CD4-positive, alpha-beta T cell treated with Interleukin-15 for 4 hours (primary cell): ENCODE data around the gene WNT7B.

Experiments
- DNase-seq: peaks from one replicate; pipeline ENCODE4 v3.0.0-alpha.2; 2020; ENCODE audit warnings: low spot score

Gene WNT7B

DNA sequence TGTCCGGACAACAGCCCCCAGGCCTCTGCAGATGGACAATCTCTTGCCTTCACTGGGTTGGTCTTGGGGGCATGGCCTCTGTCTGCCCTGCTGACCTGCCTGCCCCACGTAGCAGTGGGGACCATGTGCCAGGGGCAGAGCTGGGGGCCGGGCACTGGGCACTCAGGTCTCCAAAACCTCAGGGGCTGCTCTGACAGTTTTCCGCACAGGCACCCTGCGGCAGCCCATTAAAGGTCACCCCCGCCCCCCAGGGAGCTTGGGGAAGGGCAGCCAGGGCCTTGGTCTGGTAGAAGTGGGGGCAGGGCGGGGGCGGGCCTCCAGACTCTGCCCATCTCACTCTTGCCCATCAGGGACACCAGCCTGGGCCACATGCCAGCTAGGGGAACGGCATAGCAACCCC, 49.9 kb downstream of the WNT7B start:
- DNase-seq, result no peak

DNA sequence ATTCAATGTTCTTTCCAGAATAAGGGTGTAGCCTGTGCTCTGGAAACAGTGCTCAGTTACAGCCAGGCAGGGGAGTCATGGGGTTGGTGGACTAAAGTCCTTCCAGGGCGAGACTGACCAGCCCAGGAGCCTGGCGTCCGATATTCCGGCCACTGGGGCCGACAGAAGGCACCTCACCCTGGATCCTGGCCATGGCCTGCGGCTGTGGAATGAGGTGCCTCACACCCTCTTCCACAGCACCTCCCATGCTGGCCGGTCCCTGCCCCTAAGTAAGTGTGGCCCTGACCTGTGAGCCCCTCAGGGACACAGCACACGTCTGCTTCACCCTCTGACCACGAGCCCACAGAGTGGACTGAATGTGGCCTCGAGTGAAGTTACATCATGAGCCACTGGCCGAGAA, 50.5 kb downstream of the WNT7B start:
- no peak for DNase-seq

DNA sequence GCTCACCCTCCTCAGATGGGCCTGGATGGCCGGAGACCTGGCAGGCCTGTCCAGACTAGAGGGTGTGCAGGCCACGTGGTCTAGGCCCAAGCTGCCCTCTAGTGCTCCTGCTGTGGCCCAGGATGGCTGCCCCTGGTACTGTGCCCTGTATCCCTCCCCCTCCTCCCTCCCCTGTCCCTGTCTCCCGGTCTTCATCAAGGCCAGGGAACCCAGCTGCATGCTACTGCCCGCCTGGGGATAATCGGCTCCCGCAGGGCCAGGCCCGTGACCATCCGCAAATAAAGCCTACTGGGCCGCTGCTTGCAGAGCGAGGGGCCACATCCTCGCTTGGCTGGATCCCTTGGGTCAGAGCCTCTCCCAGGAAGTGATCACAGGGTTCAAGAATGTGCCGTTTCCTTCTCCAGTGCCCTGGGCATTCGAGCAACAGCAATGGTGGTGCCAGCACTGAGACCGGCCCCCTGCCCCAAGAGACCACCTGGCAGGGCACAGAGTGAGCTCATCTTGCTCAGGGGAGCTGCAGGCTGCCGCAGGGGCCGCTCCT, 51.1 kb downstream of the WNT7B start:
- DNase-seq, result no peak

DNA sequence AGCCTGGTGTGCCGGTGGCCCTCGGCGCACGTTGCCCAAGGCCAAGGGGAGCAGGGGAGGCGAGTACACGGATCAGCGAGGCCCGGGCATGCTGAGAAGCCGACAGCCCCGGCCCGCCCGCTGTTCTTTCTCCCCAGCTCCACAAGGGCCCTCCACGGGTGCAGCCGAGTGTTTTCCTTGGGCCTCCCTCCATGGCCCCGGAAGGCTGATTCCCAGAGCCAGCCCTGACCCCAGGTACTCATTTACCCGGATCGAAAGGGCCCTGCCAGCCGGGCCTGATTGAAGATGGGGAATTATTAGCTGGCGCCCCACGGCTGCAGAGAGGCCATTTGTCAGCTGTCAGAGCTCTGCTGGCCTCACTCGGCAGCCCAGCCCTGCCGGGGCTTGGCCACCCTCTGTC, 53.1 kb downstream of the WNT7B start:
- no peak for DNase-seq

DNA sequence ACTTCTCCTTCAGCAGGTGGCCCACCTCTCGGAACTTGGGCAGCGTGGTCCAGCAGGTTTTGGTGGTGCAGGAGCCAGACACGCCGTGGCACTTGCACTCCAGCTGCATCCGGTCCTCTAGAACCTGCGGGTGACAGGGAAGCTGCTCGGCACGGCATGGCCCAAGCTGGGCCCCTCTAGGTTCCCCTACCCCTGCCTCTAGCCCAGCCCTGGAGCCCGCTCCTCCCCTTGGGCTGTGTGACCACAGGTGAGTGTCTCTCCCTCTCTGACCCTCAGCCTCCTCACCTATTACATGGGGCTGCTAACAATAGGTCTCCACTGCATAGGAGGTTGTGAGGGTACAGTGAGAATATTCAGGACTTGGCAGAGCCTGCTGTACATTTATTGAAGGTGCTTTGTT, 53.8 kb downstream of the WNT7B start:
- no peak for DNase-seq

DNA sequence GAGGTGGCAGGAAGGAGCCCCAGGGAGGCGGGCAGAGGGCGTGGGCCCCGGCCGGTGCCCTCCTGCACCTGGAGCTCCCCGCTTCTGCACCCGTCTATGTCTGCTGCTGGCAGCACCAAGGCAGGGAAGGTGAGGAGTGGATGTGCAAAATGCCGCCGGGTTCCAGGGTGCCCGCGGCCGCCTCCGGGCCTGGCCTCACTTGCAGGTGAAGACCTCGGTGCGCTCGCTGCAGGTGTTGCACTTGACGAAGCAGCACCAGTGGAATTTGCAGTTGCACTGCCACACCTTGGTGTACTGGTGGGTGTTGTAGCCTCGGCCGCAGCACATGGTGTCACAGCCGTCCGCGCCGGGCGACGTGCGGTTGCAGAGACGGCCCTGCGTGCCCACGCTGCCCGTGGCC, 54.3 kb downstream of the WNT7B start:
- no peak for DNase-seq

DNA sequence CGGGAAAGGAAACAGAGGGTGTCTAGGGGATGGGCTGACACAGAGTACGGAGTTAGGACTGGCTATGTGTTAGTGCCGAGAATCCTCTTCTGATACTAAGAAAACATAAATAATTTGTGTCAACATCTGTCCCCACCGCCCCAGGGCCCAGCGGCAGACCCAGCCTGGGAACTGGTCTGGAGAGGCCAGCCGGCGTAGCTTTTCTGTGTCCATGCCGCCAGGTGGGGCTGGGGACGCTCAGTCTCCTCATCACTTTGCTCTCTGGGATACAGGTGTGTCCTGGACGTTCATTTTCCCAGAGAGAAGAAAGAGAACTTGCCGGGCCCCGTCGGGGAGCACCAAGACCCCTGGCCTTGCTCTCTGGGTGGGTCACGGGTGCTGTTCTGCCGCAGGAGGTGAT, 54.7 kb downstream of the WNT7B start:
- no peak for DNase-seq

DNA sequence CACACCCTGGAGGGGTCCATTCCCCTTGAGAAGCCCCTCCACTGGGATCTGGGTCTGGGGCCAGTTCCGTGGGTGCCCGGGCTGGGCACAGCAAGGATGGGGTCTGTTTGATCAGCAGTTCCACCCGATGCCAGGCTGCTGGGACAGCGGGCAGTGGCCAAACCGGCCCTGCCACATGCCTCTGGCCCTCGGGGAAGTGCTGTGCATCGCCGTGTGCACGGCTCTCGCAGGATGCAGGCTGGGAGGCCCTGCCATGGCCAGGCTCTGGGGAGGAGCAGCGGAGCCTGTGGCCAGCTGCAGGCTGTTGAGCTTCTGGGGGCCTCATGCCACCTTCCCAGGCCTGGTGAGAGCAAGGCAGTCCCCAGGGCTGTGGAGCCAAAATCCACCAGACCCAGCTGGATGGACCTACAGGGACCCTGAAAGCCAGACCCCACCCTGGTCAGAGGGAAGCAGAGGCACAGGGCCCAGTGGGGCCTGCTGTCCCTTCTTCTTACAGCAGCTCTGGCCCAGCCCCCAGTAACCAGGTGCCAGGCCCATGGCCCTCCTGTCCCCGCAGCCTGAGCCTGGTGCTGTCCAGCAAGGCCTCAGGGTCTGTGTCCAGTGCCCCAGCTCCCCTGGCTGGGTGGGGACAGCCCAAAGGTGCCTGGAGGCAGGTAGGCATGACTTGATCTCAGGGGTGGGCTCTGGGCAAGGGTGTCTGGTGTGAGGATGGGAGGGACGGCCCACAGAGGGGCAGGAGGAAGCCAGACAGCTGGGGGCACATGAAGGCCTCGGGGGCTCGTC, 57.3 kb downstream of the WNT7B start:
- no peak for DNase-seq

DNA sequence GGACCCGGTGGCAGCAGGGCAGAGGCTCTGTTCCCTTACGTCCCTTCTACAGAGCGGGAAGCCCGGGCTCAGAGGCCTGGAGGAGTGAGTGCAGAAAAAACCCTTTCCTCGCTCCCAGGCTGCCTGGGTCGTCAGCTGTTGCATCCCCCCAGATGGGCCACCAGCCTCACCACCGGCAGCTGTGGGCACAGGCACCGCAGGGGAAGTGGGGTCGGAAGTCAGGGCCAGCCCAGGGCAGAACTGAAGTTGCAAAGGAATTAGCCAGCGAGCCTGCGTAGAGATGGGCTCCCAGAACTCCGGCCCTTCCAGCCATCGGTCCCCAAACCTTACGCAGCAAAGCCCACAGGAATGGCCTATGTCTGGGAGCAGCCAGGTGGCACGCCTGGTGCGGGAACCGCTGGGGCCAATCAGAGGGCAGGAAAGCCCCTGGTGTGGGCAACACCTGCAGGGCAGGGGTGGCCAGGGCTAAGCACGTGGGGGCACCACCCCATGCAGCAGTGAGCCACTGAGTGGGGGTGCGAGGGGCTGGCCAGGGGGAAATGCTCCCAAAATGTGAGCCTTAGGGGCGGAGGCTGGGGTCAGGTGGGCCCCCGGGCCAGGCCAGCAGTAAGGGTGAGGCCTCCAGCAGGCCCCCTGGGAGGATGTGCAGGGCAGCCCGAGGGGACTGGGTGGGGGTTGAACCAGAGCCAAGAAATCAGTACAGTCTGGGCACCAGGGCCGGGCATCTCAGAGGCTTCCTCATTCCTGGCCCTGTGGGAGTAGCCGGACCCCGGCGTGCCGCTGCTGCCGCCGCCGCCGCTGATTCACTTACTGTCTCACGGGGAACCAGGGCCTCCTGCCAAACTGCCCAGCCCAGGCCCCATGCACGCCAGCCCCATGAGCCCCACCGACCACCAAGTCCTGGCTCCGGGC, 58.2 kb downstream of the WNT7B start:
- DNase-seq, result no peak

DNA sequence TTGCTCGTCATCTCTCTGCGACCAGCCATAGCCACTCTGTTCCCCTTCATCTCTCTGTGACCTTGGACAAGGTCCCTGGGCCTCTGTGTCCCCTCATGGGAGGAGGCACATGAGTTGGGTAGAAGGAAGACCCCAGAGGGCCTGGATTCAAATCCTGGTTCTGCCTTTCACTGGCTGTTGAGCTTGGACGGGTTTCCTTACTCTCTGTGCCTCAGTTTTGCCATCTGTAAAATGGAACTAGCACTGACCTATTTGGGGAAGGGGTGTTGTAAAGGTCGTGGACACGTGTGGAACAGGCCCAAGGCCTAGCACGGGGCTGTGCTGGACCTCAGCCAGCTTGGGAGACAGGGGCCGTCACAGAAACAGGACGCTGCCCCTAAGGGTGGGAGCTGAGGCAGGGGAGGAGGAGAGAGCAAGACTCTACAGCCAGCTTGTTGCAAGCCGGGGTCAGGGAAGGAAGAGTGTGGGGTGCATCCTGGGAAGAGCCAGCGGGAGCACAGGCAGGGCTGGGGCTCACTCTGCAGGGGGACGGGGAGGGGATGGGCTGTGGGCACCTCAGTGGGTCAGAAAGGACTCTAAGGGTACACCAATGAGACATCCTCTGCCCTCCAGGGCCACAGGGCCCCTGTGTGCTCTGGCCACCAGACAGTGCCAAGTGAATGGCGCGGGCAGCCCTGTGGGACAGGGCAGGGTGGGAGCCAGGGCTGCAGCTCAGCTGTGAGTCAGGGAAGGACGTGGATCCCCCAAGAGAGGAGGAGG, 59.1 kb downstream of the WNT7B start:
- DNase-seq, result no peak

DNA sequence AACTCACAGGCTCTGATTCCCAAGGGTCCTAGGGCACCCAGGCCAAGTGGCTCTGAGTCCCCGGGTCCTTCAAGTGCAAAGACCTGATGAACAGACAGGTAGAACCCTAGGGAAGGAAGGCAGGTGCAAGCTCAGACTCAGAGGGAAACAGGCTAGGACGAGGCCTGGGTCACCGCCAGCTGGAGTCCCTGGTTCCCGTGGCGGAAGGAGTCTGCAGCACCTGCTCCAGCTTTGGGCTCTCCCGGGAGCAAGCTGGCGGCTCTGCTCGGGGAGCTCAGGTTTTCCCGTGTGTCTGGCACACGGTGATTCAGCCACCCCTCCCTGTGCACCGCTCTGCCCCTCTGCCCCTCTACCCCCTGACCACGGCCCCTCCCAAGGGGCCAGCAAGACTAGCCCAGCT, 59.8 kb downstream of the WNT7B start:
- no peak for DNase-seq

DNA sequence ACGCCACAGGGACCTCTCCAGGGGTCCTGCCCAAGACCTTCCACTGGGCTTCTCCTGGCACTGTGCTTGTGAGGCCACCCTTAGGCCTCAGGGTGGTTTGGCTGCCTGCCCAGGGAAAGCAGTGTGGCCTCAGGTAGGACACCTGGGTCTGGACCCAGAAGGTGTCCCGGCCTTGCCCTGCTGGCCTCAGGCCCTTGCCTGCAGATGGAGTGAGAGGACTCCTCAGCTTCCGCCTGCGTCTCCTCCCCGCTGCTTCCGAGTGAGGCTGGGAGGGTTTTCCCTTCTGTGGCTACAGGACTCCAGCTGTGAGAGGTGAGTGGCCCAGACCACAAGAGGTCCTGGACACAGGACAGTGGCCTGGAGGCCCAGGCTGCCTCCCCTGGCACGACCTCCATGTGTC, 60.4 kb downstream of the WNT7B start:
- no peak for DNase-seq

DNA sequence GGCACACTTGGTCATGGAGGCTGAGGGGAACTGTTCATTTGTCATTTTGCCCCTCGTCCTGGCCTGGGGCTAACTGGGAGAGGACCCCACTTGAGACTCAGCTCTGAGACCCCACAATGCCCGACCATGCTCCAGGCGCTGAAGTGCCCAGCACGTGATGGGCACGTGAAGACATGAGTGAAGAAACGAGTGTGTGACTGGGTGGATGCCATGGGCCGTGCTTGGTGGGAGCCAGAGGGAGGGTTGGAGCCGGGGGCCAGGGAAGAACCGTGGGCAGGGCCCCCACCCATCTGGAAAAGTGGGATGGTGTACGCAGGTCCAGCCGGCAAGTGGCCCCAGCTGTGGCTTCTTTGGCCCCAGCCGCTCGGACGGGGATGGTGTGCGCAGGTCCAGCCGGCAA, 61.1 kb downstream of the WNT7B start:
- DNase-seq, result no peak

DNA sequence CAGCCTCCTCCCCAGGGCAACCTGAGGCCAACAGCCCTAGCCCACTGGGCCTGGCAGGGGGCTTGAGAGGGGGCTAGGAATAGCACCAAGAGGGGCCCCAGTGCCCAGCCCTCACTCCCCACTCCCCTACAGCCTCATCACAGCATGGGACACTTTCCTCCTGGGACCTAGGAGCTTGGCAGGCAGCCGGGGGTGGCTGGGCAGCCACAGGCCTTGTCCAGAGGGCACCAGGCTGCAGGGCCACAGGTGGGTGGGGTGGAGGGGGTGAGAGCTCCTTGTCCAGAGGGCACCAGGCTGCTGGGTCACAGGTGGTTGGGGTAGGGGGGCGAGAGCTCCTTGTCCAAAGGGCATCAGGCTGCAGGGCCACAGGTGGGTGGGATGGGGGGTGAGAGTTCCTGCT, 61.8 kb downstream of the WNT7B start:
- no peak for DNase-seq

DNA sequence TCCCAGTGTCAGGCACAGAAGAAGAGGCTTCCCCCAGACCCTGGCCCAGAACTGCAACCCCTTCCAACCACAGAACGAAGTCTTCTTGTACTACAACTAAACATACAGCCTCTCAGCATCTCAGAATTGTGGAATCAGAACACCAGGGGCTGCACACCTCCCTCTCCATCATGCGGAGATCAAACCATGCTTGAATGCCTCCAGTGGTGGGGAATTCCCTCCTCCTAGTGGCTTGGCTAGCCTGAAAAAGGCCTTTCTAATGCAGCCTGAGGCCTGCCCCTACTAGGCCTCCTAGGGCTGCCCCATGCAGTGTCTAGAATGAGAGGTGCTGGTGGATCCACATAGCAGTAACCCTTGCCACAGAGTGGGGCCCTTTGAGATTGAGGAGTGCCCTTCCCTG, 62.7 kb downstream of the WNT7B start:
- no peak for DNase-seq

DNA sequence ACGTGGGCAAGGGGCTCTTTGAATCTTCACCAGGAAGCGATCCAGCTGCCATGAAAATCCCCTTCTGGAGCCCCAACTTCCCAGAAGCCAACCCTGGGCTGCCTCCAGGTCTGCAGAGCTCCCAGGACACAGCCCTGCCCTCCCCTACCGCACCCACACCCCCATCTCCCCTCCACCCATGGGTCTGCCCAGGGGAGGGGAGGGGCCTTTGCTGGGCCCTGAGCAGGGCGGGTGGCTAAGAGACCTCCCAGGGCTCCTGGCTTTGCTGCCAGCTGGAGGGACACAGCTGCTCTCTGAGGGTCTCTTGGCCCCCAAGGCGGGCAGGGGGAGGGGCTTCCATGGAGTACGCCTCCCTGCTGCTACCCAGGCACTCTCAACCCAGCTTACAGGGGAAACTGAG, 64.1 kb downstream of the WNT7B start:
- no peak for DNase-seq

DNA sequence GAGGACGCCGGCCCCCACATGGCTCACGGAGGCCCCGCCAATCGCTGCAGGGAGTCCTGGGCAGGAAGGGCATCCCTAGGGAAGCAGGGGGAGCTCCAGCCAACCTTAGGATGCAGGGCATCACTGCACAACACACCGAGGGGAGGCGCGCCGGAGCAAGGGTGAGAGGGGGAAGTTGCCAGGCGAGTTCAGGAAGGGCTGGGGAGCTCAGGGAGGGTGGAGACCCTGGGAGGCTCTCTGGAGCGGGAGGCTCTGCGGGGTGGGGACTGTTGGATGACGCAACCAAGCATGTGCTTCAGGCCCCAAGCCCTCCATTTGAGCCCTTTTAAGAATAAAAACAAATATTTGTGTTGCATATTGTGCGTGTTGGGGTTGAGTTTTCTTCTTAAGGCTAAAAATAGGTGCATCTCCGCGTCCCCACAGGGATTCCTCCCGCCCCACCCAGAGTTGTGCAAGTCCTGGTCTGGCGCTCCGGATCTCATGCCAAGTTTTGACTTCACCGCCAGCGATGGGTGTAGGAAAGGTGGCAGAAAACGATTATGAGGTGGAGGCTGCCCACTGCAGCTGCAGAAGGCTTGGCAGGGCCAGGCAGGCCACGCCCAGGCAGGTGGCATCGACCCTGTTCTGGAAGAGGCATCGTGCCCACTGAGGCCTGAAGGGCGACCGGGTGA, 65.2 kb downstream of the WNT7B start:
- no peak for DNase-seq

DNA sequence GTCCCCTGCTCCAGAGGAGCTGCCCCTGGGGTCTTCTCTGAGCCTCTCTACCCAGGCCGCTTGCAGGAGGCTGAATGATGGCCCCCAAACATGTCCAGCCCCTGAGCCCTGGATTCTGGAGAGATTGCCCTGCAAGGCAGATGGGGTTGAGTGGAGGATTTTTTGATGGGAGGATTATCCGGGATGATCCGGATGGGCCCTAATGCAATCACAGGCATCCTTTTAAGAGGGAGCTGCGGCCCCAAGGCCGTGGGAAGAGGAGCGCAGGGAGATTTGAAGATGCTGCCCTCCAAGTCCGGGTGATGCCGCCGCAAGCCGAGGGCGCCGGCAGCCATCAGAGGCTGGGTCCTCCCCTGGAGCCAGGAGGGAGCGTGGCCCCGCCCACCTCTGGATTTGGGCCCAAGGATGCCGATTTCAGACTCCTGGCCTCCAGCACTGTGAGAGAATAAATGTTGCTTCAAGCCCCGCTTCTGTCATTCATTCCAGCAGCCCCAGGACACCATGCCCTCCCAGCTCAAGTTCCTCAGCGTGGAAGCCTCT, 66.0 kb downstream of the WNT7B start:
- DNase-seq, result no peak

DNA sequence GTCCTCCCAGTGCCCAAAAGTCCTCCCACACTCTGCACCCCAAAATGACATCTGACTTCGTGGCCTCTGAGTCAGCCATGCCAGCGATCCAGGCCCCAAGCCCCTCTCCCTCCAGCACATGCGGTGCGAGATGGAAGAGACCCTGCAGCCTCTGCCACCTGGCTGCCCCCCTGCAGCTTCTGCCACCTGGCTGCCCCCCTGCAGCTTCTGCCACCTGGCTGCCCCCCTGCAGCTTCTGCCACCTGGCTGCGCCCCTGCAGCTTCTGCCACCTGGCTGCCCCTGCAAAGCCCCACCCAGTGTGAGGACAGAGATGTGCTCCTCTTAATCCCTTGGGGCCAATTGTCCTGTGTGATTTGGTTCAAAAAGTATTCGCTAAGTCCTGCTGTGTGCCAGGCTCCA, 68.0 kb downstream of the WNT7B start:
- DNase-seq, result no peak

DNA sequence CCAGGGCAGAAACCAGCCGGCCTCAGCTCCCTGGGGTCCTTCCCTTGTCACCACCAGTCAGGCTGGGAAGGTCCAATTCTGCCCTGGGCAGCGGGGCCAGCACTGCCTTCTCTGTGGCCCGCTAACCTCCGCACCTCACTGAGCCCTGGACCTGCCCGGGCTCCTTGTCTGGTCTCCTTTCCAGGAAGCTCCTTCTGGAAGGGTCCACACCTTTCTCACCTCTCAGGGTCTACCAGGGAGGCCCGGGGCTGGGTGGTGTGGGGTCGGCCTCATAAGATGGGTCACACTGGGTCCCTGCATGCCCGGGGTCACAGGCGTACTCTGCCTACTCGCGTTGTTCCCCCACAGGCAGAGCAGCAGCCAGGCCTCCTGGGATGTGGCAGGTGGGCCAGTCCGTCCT, 69.0 kb downstream of the WNT7B start:
- no peak for DNase-seq

DNA sequence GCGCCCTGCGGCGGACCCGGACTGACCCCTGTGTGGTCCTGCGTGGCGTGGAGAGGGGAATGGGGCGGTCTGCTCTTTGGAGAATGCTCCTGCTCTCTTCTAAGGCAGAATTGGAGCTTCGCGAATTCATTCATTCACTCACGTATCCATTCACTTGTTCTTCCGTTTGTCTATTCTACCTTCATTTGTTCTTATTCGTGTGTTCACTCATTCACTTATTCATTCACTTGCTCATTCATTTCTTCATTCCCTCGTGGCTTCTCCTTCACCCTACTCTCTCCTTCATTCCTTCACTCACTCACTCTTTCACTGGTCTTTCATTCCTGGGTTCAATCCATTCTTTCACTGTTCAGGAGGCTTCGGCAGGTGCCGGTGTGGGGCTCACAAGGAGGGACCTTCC, 69.6 kb downstream of the WNT7B start:
- DNase-seq, result no peak

DNA sequence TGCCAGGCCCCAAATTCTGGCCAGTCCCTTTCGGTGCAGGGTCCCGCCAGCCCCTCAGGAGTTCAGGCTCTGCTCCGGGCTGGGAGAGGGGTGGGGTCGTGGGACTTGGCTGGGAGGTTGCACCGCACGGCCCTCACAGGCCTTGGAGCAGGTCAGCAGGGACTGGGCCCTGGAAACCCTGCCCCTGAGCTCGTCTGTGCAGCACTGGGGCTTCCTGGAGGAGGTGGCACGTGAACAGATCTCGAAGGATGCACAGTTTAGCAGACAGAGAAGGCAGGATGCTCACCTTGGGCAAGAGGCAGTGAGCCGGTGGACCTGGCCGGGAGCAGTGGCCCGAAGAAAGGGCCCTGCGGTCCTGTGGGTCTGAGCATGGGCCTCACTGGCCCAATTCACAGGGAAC, 70.0 kb downstream of the WNT7B start:
- DNase-seq, result no peak
